Kidney (tissue), 14 donors: ENCODE measurements around the gene UBASH3A. TPM values are rescaled to one million over a fixed set of nuclear protein-coding genes. Genes with fewer than 3 reads are reported as not detected.

Source experiments
- DNase-seq, 5 donors: peaks; one replicate each; pipeline ENCODE4 v3.0.0-alpha.2; 2013 to 2020
- FAIRE-seq: peaks from 2 replicates; lab custom pipeline; 2012; peaks lifted over from hg19 to GRCh38; lab: Jason Lieb, UNC
- H3K27ac ChIP-seq, 2 donors: one replicate each; pipeline ENCODE4 v1.7.0; 2013; ENCODE audit warnings: low read depth in 2 of 2, low read length in 2 of 2, inconsistent platforms in 1 of 2
- H3K27me3 ChIP-seq: one replicate; pipeline ENCODE4 v1.7.1; 2013; ENCODE audit warnings: low read length, inconsistent platforms; ENCODE audit not compliant: control insufficient read depth, insufficient read depth
- H3K36me3 ChIP-seq, 3 donors: one replicate each; pipeline versions ENCODE4 v1.7.0 to v1.7.1; 2013; ENCODE audit warnings: low read length in 3 of 3, control low read depth in 1 of 3, inconsistent platforms in 1 of 3; ENCODE audit not compliant: insufficient read depth in 3 of 3, control insufficient read depth in 2 of 3
- H3K4me1 ChIP-seq, 3 donors: one replicate each; pipeline versions ENCODE4 v1.7.0 to v1.7.1; 2013; ENCODE audit warnings: low read length in 3 of 3, inconsistent platforms in 1 of 3, low read depth in 1 of 3; ENCODE audit not compliant: control insufficient read depth in 2 of 3, insufficient read depth in 2 of 3
- H3K4me3 ChIP-seq, 3 donors: one replicate each; pipeline versions ENCODE4 v1.7.0 to v1.8.1; 2013; ENCODE audit warnings: low read length in 3 of 3, control low read depth in 1 of 3, inconsistent platforms in 1 of 3
- H3K9ac ChIP-seq, 3 donors: one replicate each; pipeline versions ENCODE4 v1.7.0 to v1.7.1; 2013; ENCODE audit warnings: low read length in 3 of 3, control low read depth in 1 of 3, inconsistent platforms in 1 of 3
- H3K9me3 ChIP-seq, 3 donors: one replicate each; pipeline versions ENCODE4 v1.7.0 to v1.7.1; 2013; ENCODE audit warnings: low read length in 3 of 3, control low read depth in 1 of 3, inconsistent platforms in 1 of 3; ENCODE audit not compliant: control insufficient read depth in 2 of 3, insufficient read depth in 1 of 3
- CTCF ChIP-seq: IDR thresholded peaks from 3 replicates; pipeline ENCODE4 v1.5.1; 2012; ENCODE audit warnings: mild to moderate bottlenecking, moderate library complexity, borderline replicate concordance; ENCODE audit not compliant: insufficient read depth; ENCODE audit errors: extremely low read depth
- intact Hi-C: fragments of 100-400 bp; cut with DNase I; formaldehyde crosslinking; loops from one replicate; pipeline ENCODE4 v1.11.1; 2022
- polyA plus RNA-seq: library from polyadenylated mRNA; stranded (reverse); fragments of 350-450 nt; fragmentation: Illumina TruSeq; extraction: RNeasy Lipid Tissue Mini Kit (QIAGEN cat#74804); gene quantifications from one replicate; pipeline ENCODE4 v1.2.3, GENCODE V29; 2014; ENCODE audit warnings: low read depth, low replicate concordance; ENCODE audit not compliant: insufficient read depth
- total RNA-seq: library from RNA; stranded (reverse); fragmentation: NEBNext Ultra II Directional; extraction: Animal tissue kit (Norgen Biotek cat#: 25700); gene quantifications from one replicate; pipeline ENCODE4 v1.2.1, GENCODE V29; 2021
- donor health status: control.
- donor health status: control.
- donor health status: control.
- donor health status: control.
- donor health status: control.
- donor health status: DM: yes; HTN: yes; CAD: no.
- donor health status: Normal renal cell carcinoma (clear cell type).

The UBASH3A gene
- total and polyA plus RNA-seq, 2 donors from 2014 or later, result 2.7 TPM; not detected in 1

DNA sequence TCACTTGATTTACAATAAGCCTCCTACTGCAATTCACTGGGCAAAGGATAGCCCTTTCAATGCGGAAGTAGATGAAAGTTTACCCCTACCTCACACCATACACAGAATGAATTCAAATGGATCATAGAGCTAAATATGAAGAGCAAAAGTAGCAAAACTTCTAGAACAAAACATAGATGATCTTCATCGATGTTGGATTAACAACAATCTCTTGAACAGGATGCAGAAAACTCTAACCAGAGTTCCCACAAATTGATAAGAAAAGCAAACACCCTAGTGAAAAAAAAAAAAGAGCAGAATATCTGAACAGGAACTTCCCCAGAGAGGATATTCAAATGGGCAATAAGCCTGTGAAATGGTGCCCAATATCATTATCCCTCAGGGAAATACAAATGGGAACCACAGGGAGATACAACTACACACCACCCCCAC, 1.9 kb upstream of the UBASH3A start:
- intact Hi-C loops, result no loop called here
- DNase-seq (no peak), FAIRE-seq (no peak)
- H3K4me3 ChIP-seq, result no peak overlapping the region
- no peaks in the 10 kb centered on the region for H3K4me1 ChIP-seq
- H3K36me3 ChIP-seq, result no peaks in the 10 kb centered on the region
- H3K27ac ChIP-seq, result no peak overlapping the region
- no peak overlapping the region for H3K9ac ChIP-seq
- peaks cover 0 to 10% (median 0%) of the 10 kb centered on the region in 3 donors for H3K9me3 ChIP-seq
- no peaks in the 10 kb centered on the region for H3K27me3 ChIP-seq
- no peak for TF ChIP-seq CTCF

GRCh38 chr21:42404539-42404938, 837 bp downstream of the UBASH3A start:
- FAIRE-seq, result no peak
- H3K4me3 ChIP-seq, result no peak overlapping the region
- TF ChIP-seq CTCF, result no peak

DNA sequence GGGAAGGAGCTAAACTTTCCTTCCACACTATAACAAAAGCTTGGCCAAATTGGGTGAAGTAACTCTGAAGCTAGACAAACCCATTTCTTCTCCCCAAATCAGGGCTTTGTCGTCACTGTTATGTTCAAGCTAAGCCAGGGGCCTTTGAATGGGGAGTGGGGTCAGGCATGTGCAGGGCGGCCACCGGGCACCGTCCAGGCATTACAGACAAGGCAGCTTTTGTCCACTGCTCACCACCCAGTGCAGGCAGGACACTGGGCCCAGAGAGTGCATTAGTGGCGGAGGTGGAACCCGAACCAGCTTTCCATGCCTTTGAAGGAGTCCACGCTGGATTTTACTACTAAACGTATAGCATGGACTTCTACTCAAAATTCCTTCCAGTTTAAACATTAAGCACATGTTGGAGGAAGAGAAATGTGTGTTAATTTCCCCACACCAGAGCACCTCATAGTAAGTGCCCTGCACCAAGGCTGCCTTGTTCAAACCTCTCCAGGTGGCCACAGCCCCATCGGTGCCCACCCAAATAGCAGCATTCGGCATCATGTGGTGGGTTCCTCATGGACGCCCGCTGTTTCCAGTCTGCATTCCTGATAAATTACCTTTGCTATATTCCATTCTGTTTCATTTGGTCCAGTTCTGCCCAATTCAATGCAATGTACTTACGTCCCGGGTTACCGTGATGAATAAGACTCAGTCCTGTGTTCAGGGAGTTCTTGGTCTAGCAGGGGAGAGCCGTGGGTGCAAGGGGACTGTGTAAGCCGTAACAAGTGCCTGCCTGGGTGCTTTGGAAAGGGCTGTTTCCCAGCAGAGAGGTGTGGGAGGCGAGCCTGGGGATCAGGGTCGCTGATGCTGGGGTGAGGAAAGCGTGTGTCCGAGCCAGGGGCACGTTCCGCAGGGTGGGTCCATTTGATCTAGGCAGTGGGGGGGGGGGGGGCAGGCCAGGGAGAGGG, 1.6 kb downstream of the UBASH3A start:
- Histone ChIP-seq H3K27me3 (no peaks in the 10 kb centered on the region), H3K4me3 (no peak overlapping the region), H3K9me3 (peaks cover 0 to 10% (median 0%) of the 10 kb centered on the region in 3 donors), H3K27ac (no peak overlapping the region), H3K4me1 (no peaks in the 10 kb centered on the region), H3K36me3 (no peaks in the 10 kb centered on the region), H3K9ac (no peak overlapping the region)
- intact Hi-C loops, result no loop called here
- DNase-seq, result no peak
- no peak for TF ChIP-seq CTCF
- no peak for FAIRE-seq

More at GRCh38 chr21:42404539-42404938, 837 bp downstream of the UBASH3A start:
- no peaks in the 10 kb centered on the region for H3K36me3 ChIP-seq
- H3K27ac ChIP-seq, result no peak overlapping the region
- intact Hi-C loops, result no loop called here
- no peaks in the 10 kb centered on the region for H3K4me1 ChIP-seq
- H3K27me3 ChIP-seq, result no peaks in the 10 kb centered on the region
- peaks cover 0 to 10% (median 0%) of the 10 kb centered on the region in 3 donors for H3K9me3 ChIP-seq
- DNase-seq, result no peak
- H3K9ac ChIP-seq, result no peak overlapping the region
